Neural cell (in vitro differentiated cells): ENCODE measurements around the gene FLOT2. TPM values are rescaled to one million over a fixed set of nuclear protein-coding genes. Genes with fewer than 3 reads are reported as not detected.
"Not testable (repeated sequence)": the region's sequence is repeated elsewhere in the genome, so short reads cannot be mapped to it uniquely, and the experiment has no call there.

Source experiments
- H2AFZ ChIP-seq: fragments of 200-600, 300-800 bp; sonication (generic), shearing (Covaris generic); 2 replicates; pipeline ENCODE4 v1.6.0; 2014; ENCODE audit warnings: low read depth, mild to moderate bottlenecking, antibody characterized with exemption, low read length, moderate library complexity
- H3F3A ChIP-seq: fragments of 200-600 bp; shearing (Covaris generic); 2 replicates; pipeline ENCODE4 v1.6.1; 2016; ENCODE audit warnings: mild to moderate bottlenecking, moderate library complexity, mixed read lengths, antibody characterized with exemption, low read length; ENCODE audit not compliant: insufficient read depth, poor library complexity, severe bottlenecking
- H3K27ac ChIP-seq: fragments of 200-600, 300-800 bp; sonication (generic), shearing (Covaris generic); 2 replicates; pipeline ENCODE4 v1.5.1; 2014; ENCODE audit warnings: mild to moderate bottlenecking, low read length, moderate library complexity
- H3K27me3 ChIP-seq: fragments of 300-800, 200-600 bp; sonication (generic), shearing (Covaris generic); 2 replicates; pipeline ENCODE4 v1.6.0; 2014; ENCODE audit warnings: mild to moderate bottlenecking, low read depth, low read length, moderate library complexity; ENCODE audit not compliant: insufficient read depth
- H3K36me3 ChIP-seq: fragments of 300-800, 200-600 bp; sonication (generic), shearing (Covaris generic); 2 replicates; pipeline ENCODE4 v1.5.1; 2014; ENCODE audit warnings: mild to moderate bottlenecking, antibody characterized with exemption, low read length, moderate library complexity; ENCODE audit not compliant: insufficient read depth
- H3K4me2 ChIP-seq: fragments of 300-800, 200-600 bp; sonication (generic), shearing (Covaris generic); 2 replicates; pipeline ENCODE4 v1.6.0; 2014; ENCODE audit warnings: mild to moderate bottlenecking, low read length
- H3K4me3 ChIP-seq: fragments of 300-800, 200-600 bp; sonication (generic), shearing (Covaris generic); 2 replicates; pipeline ENCODE4 v1.5.1; 2014; ENCODE audit warnings: mild to moderate bottlenecking, low read length, moderate library complexity
- H3K79me2 ChIP-seq: fragments of 200-600 bp; shearing (Covaris generic); replicated peaks from 2 replicates; pipeline ENCODE4 v1.6.0; 2014; ENCODE audit warnings: mild to moderate bottlenecking, low read length, moderate library complexity; ENCODE audit not compliant: insufficient read depth
- H3K9ac ChIP-seq: fragments of 300-800, 200-600 bp; sonication (generic), shearing (Covaris generic); 2 replicates; pipeline ENCODE4 v1.6.1; 2016; ENCODE audit warnings: mild to moderate bottlenecking, low read length, mixed read lengths
- H3K9me2 ChIP-seq: fragments of 200-600 bp; shearing (Covaris generic); 2 replicates; pipeline ENCODE4 v1.6.1; 2016; ENCODE audit warnings: mild to moderate bottlenecking, low read length, mixed read lengths; ENCODE audit not compliant: insufficient read depth
- H3K9me3 ChIP-seq: fragments of 200-600, 300-800 bp; sonication (generic), shearing (Covaris generic); 2 replicates; pipeline ENCODE4 v1.6.1; 2016; ENCODE audit warnings: mild to moderate bottlenecking, mixed run types, low read length, moderate library complexity, mixed read lengths
- H4K20me1 ChIP-seq: fragments of 200-600 bp; shearing (Covaris generic); 2 replicates; pipeline ENCODE4 v1.6.1; 2016; ENCODE audit warnings: mild to moderate bottlenecking, mixed run types; ENCODE audit not compliant: insufficient read depth
- CTCF ChIP-seq: fragments of 450-650 bp; IDR thresholded peaks from 2 replicates; pipeline ENCODE4 v1.5.1; 2014; ENCODE audit warnings: antibody characterized with exemption, mild to moderate bottlenecking, moderate library complexity; ENCODE audit not compliant: poor library complexity, severe bottlenecking
- EP300 ChIP-seq: fragments of 450-650 bp; conservative IDR thresholded peaks from 2 replicates; pipeline ENCODE4 v1.6.1; 2014; ENCODE audit warnings: antibody characterized with exemption, mild to moderate bottlenecking, moderate library complexity; ENCODE audit not compliant: poor library complexity, severe bottlenecking
- EZH2 ChIP-seq: fragments of 200-600, 300-800 bp; shearing (Covaris generic), sonication (generic); IDR thresholded peaks from 2 replicates; pipeline ENCODE4 v1.6.1; 2014; ENCODE audit warnings: antibody characterized with exemption, low read length, borderline replicate concordance, mild to moderate bottlenecking; ENCODE audit not compliant: insufficient read depth, poor library complexity, severe bottlenecking
- MXI1 ChIP-seq: fragments of 450-650 bp; conservative IDR thresholded peaks from 2 replicates; pipeline ENCODE4 v1.6.1; 2014; ENCODE audit warnings: antibody characterized with exemption, mild to moderate bottlenecking; ENCODE audit not compliant: poor library complexity, severe bottlenecking
- POLR2AphosphoS5 ChIP-seq: IDR thresholded peaks from 2 replicates; pipeline ENCODE4 v1.6.1; 2012
- RAD21 ChIP-seq: fragments of 450-650 bp; conservative IDR thresholded peaks from 2 replicates; pipeline ENCODE4 v1.6.1; 2014; ENCODE audit warnings: antibody characterized with exemption, mild to moderate bottlenecking, moderate library complexity
- REST ChIP-seq: IDR thresholded peaks from 2 replicates; pipeline ENCODE4 v1.6.1; 2012; ENCODE audit warnings: borderline replicate concordance
- SMC3 ChIP-seq: fragments of 450-650 bp; conservative IDR thresholded peaks from 2 replicates; pipeline ENCODE4 v1.6.1; 2014; ENCODE audit warnings: antibody characterized with exemption, mild to moderate bottlenecking, moderate library complexity; ENCODE audit not compliant: poor library complexity
- TAF1 ChIP-seq: IDR thresholded peaks from 2 replicates; pipeline ENCODE4 v1.6.1; 2012; ENCODE audit warnings: low read depth
- polyA plus RNA-seq: library from polyadenylated mRNA; depleted of rRNA; stranded (reverse); fragments of >200 nt; gene quantifications from 2 replicates; pipeline ENCODE4 v1.2.3, GENCODE V29; 2014

Gene FLOT2
- polyA plus RNA-seq, 1 donor from 2014 or later = 27.5 TPM

GRCh38 chr17:28839221-28839620, 58.3 kb downstream of the FLOT2 start:
- Histone ChIP-seq H3K27ac (no peak overlapping the region), H3K36me3 (no peaks in the 10 kb centered on the region), H3K9me3 (no peaks in the 10 kb centered on the region), H3K9me2 (no peaks in the 10 kb centered on the region), H3K27me3 (no peaks in the 10 kb centered on the region), H4K20me1 (no peaks in the 10 kb centered on the region), H2AFZ (no peak overlapping the region), H3K79me2 (peaks cover 30% of the 10 kb centered on the region), H3K9ac (no peak overlapping the region), H3K4me3 (no peak overlapping the region), H3F3A (no peaks in the 10 kb centered on the region), H3K4me2 (no peak overlapping the region)
- TF ChIP-seq REST = no peak
- TF ChIP-seq POLR2AphosphoS5 = no peak
- no peak for TF ChIP-seq MXI1
- no peak for TF ChIP-seq EP300
- TF ChIP-seq EZH2 = no peak
- TF ChIP-seq SMC3 = no peak
- TF ChIP-seq RAD21 = no peak
- no peak for TF ChIP-seq CTCF
- TF ChIP-seq TAF1 = no peak

- H4K20me1 ChIP-seq, H3K9me2 ChIP-seq, H3K4me3 ChIP-seq, H3K36me3 ChIP-seq, H3K27me3 ChIP-seq, H2AFZ ChIP-seq, H3F3A ChIP-seq, H3K27ac ChIP-seq, H3K4me2 ChIP-seq, H3K9me3 ChIP-seq, H3K9ac ChIP-seq: not testable (repeated sequence)
- H3K79me2 ChIP-seq = peaks cover 30% of the 10 kb centered on the region
Measured at GRCh38 chr17:28836541-28836940, 61.0 kb downstream of the FLOT2 start.

GRCh38 chr17:28834420-28834819, 63.1 kb downstream of the FLOT2 start:
- Histone ChIP-seq H3K27ac (no peak overlapping the region), H3K9me2 (no peaks in the 10 kb centered on the region), H3K4me3 (no peak overlapping the region), H2AFZ (no peak overlapping the region), H3K9ac (no peak overlapping the region), H4K20me1 (no peaks in the 10 kb centered on the region), H3F3A (no peaks in the 10 kb centered on the region), H3K27me3 (no peaks in the 10 kb centered on the region), H3K79me2 (peaks cover 14% of the 10 kb centered on the region), H3K9me3 (no peaks in the 10 kb centered on the region), H3K36me3 (no peaks in the 10 kb centered on the region), H3K4me2 (no peak overlapping the region)
- no peak for TF ChIP-seq SMC3
- TF ChIP-seq POLR2AphosphoS5 = no peak
- TF ChIP-seq RAD21 = no peak
- no peak for TF ChIP-seq EZH2
- TF ChIP-seq EP300 = no peak
- TF ChIP-seq TAF1 = no peak
- TF ChIP-seq REST = no peak
- no peak for TF ChIP-seq MXI1
- no peak for TF ChIP-seq CTCF
